Uterus (tissue), 4 donors: ENCODE measurements around the gene THBS3. TPM values are rescaled to one million over a fixed set of nuclear protein-coding genes. Genes with fewer than 3 reads are reported as not detected.
A peak's percentile ranks its signal among the peaks of the same experiment; 100 is the strongest.

ENCODE experiments used
- DNase-seq, 2 donors: peaks; one replicate each; pipeline ENCODE4 v3.0.0-alpha.2; 2019 to 2020
- H3K27ac ChIP-seq, 2 donors: fragments of 200-600 bp; sonication (generic); 1 replicate in 1 of 2; 2 replicates in 1 of 2; pipeline ENCODE4 v1.5.1; 2016 to 2018
- H3K27me3 ChIP-seq, 2 donors: fragments of 200-600 bp; sonication (generic); one replicate each; pipeline ENCODE4 v1.5.1; 2018 to 2019; ENCODE audit warnings: control low read depth in 1 of 2
- H3K36me3 ChIP-seq, 2 donors: fragments of 200-600 bp; sonication (generic); one replicate each; pipeline ENCODE4 v1.5.1; 2019; ENCODE audit warnings: control low read depth in 1 of 2
- H3K4me1 ChIP-seq, 2 donors: fragments of 200-600 bp; sonication (generic); one replicate each; pipeline ENCODE4 v1.5.1; 2018 to 2019; ENCODE audit warnings: control low read depth in 1 of 2
- H3K4me3 ChIP-seq, 2 donors: fragments of 200-600 bp; sonication (generic); 1 replicate in 1 of 2; 2 replicates in 1 of 2; pipeline ENCODE4 v1.5.1; 2018 to 2019; ENCODE audit warnings: mild to moderate bottlenecking in 1 of 2
- H3K9me3 ChIP-seq, 2 donors: fragments of 200-600 bp; sonication (generic); one replicate each; pipeline ENCODE4 v1.5.1; 2019; ENCODE audit warnings: control low read depth in 1 of 2
- CTCF ChIP-seq, 4 experiments: fragments of 200-600 bp in 2 of 4; fragments of 450-650 bp in 2 of 4; sonication (generic) in 2 of 4; IDR thresholded peaks; one replicate each; pipeline ENCODE4 v1.5.1; 2016 to 2019; ENCODE audit warnings: antibody characterized with exemption in 4 of 4, mild to moderate bottlenecking in 2 of 4, moderate library complexity in 1 of 4
- POLR2A ChIP-seq, 2 donors: fragments of 450-650 bp; IDR thresholded peaks; one replicate each; pipeline ENCODE4 v1.6.1; 2016; ENCODE audit warnings: antibody characterized with exemption in 2 of 2, mild to moderate bottlenecking in 1 of 2, moderate library complexity in 1 of 2
- intact Hi-C: fragments of 100-400 bp; cut with DNase I; formaldehyde crosslinking; loops from one replicate; pipeline ENCODE4 v1.15.1; 2023; ENCODE audit warnings: low total_unique reads
- total RNA-seq, 4 donors: library from RNA; depleted of rRNA in 3 of 4; stranded (reverse); fragments of >200 nt in 3 of 4; gene quantifications; one replicate each; pipeline versions ENCODE4 v1.1.0 to v1.2.4, GENCODE V29; 2014 to 2023
- donor health status: DM: yes; HTN: yes; CAD: no.

Gene THBS3
- total RNA-seq, 4 donors from 2014 or later: 11.8 to 101 (median 38.3) TPM

- no peaks in the 10 kb centered on the region for H3K27me3 ChIP-seq
- TF ChIP-seq POLR2A (IDR thresholded peaks at IDR 0.05): no peak
- TF ChIP-seq CTCF (IDR thresholded peaks at IDR 0.05): no peak
- no peak overlapping the region for H3K4me3 ChIP-seq
- no peaks in the 10 kb centered on the region for H3K9me3 ChIP-seq
- intact Hi-C loops: no loop called here
- no peak for DNase-seq
- H3K36me3 ChIP-seq: no peaks in the 10 kb centered on the region
- no peak overlapping the region for H3K27ac ChIP-seq
- no peaks in the 10 kb centered on the region for H3K4me1 ChIP-seq
Observed at GRCh38 chr1:155199792-155200191, 7.9 kb downstream of the THBS3 start.

- Histone ChIP-seq H3K27ac (no peak overlapping the region), H3K4me1 (no peaks in the 10 kb centered on the region), H3K4me3 (no peak overlapping the region), H3K9me3 (no peaks in the 10 kb centered on the region), H3K27me3 (no peaks in the 10 kb centered on the region), H3K36me3 (no peaks in the 10 kb centered on the region)
- DNase-seq: no peak
- intact Hi-C loops: no loop called here
- TF ChIP-seq POLR2A (IDR thresholded peaks at IDR 0.05) (no peak), CTCF (IDR thresholded peaks at IDR 0.05) (no peak)
Observed at GRCh38 chr1:155198547-155198906, 9.2 kb downstream of the THBS3 start.

- Histone ChIP-seq H3K9me3 (no peaks in the 10 kb centered on the region), H3K36me3 (no peaks in the 10 kb centered on the region), H3K4me1 (no peaks in the 10 kb centered on the region), H3K27me3 (no peaks in the 10 kb centered on the region), H3K4me3 (no peak overlapping the region), H3K27ac (no peak overlapping the region)
- no peak for DNase-seq
- no peak for TF ChIP-seq POLR2A (IDR thresholded peaks at IDR 0.05)
- TF ChIP-seq CTCF (IDR thresholded peaks at IDR 0.05): no peak
- intact Hi-C loops: no loop called here
Observed at GRCh38 chr1:155197901-155198546, 9.7 kb downstream of the THBS3 start.

GRCh38 chr1:155196893-155197638, 10.6 kb downstream of the THBS3 start:
- Histone ChIP-seq H3K4me1 (no peaks in the 10 kb centered on the region), H3K27ac (no peak overlapping the region), H3K9me3 (no peaks in the 10 kb centered on the region), H3K36me3 (no peaks in the 10 kb centered on the region), H3K4me3 (no peak overlapping the region), H3K27me3 (no peaks in the 10 kb centered on the region)
- intact Hi-C loops: no loop called here
- no peak for DNase-seq
- TF ChIP-seq CTCF (IDR thresholded peaks at IDR 0.05) (no peak), POLR2A (IDR thresholded peaks at IDR 0.05) (peak in 1 of 2 donors; percentile 4)

- H3K4me3 ChIP-seq: no peak overlapping the region
- H3K9me3 ChIP-seq: no peaks in the 10 kb centered on the region
- H3K4me1 ChIP-seq: no peaks in the 10 kb centered on the region
- no peaks in the 10 kb centered on the region for H3K27me3 ChIP-seq
- intact Hi-C loops: no loop called here
- H3K36me3 ChIP-seq: no peaks in the 10 kb centered on the region
- no peak for DNase-seq
- TF ChIP-seq CTCF (IDR thresholded peaks at IDR 0.05) (no peak), POLR2A (IDR thresholded peaks at IDR 0.05) (no peak)
- peak overlapping the region in 1 of 2 donors; percentile 94 for H3K27ac ChIP-seq
Observed at GRCh38 chr1:155196103-155196892, 11.4 kb downstream of the THBS3 start.
